Esophagus mucosa (tissue), 1 donor: Measurements from ENCODE around the gene CDKN1B. TPM values are rescaled to one million over a fixed set of nuclear protein-coding genes. Genes with fewer than 3 reads are reported as not detected.

Experiments
- ATAC-seq: fragments of 200-7000 bp; cut with Tn5 transposase; one replicate; pipeline ENCODE4 v1.9.1; 2020
- total RNA-seq: library from RNA; stranded (reverse); gene quantifications from one replicate; pipeline ENCODE4 v1.2.4, GENCODE V29; 2023
- donor health status: DM: yes; HTN: yes; CAD: no.

CDKN1B gene
- total RNA-seq, 1 donor from 2014 or later: 20.4 TPM

DNA sequence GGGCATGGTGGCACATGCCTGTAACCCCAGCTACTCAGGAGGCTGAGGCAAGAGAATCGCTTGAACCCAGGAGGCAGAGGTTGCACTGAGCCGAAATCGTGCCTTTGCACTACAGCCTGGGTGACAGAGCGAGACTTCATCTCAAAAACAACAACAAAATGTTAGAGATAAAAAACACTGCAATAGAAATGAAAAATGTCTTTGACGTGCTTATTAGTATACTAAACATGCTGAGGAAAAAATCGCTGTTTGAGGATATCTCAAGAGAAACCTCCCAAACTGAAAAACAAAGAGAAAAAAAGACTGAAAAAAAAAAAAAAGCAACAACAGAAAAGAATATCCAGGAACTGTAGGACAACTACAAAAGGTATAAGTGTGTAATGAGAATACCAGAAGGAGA lies 53.1 kb downstream of the CDKN1B start:
- no peak for ATAC-seq

Other genes with a start within 250 kb of the CDKN1B start
- 22.3 TPM for gene DUSP16, start 154.5 kb upstream of the CDKN1B start, total RNA-seq
- gene CREBL2, start 105.5 kb upstream of the CDKN1B start, total RNA-seq: 9.2 TPM
- 0.36 TPM for gene GPR19, start 21.2 kb upstream of the CDKN1B start, total RNA-seq
- gene APOLD1, start 68.3 kb downstream of the CDKN1B start, total RNA-seq: 3.1 TPM
- gene DDX47, start 96.0 kb downstream of the CDKN1B start, total RNA-seq: 36.5 TPM
- gene GPRC5A, start 174.2 kb downstream of the CDKN1B start, total RNA-seq: 11.8 TPM
- not detected for gene GPRC5D, start 234.8 kb downstream of the CDKN1B start, total RNA-seq